Stomach (tissue), 9 donors: ENCODE measurements around the gene CCDC157. TPM values are rescaled to one million over a fixed set of nuclear protein-coding genes. Genes with fewer than 3 reads are reported as not detected.

ENCODE experiments used
- DNase-seq, 2 donors: peaks; one replicate each; pipeline versions ENCODE4 v3.0.0 to v3.0.0-alpha.2; 2013 to 2019
- H3K27ac ChIP-seq, 5 donors: fragments of 200-600 bp in 4 of 5; sonication (generic) in 4 of 5; one replicate each; pipeline ENCODE4 v1.5.1; 2013 to 2019; ENCODE audit warnings: mild to moderate bottlenecking in 1 of 5, moderate library complexity in 1 of 5
- H3K27me3 ChIP-seq, 3 donors: fragments of 200-600 bp; sonication (generic); one replicate each; pipeline ENCODE4 v1.5.1; 2017 to 2019; ENCODE audit warnings: mixed run types in 1 of 3
- H3K36me3 ChIP-seq, 4 donors: fragments of 200-600 bp; sonication (generic); 1 replicate in 3 of 4; 2 replicates in 1 of 4; pipeline ENCODE4 v1.5.1; 2016 to 2019
- H3K4me1 ChIP-seq, 4 donors: fragments of 200-600 bp; sonication (generic); one replicate each; pipeline ENCODE4 v1.5.1; 2016 to 2019
- H3K4me3 ChIP-seq, 4 donors: fragments of 200-600 bp; sonication (generic) in 3 of 4; one replicate each; pipeline ENCODE4 v1.5.1; 2016 to 2019; ENCODE audit warnings: mild to moderate bottlenecking in 1 of 4
- H3K9me3 ChIP-seq, 4 donors: fragments of 200-600 bp; sonication (generic); one replicate each; pipeline ENCODE4 v1.5.1; 2016 to 2019
- EP300 ChIP-seq: sonication (generic); formaldehyde crosslinking; IDR thresholded peaks from one replicate; pipeline ENCODE4 v1.6.1; 2017; ENCODE audit warnings: antibody characterized with exemption
- POLR2A ChIP-seq, 4 donors: fragments of 450-650 bp; IDR thresholded peaks; one replicate each; pipeline ENCODE4 v1.6.1; 2016; ENCODE audit warnings: antibody characterized with exemption in 4 of 4, control low read depth in 2 of 4, mild to moderate bottlenecking in 1 of 4, moderate library complexity in 1 of 4
- POLR2AphosphoS5 ChIP-seq, 3 donors: sonication (generic); formaldehyde crosslinking; IDR thresholded peaks; one replicate each; pipeline ENCODE4 v1.6.1; 2016; ENCODE audit warnings: antibody characterized with exemption in 3 of 3
- WGBS, 5 donors: extraction: QIAGEN DNeasy Blood & Tissue Kit in 3 of 5; methylation state at CpG; one replicate each; pipeline versions ENCODE4 v1.1.5 to v1.1.7; 2013 to 2018; 5-methylcytosine and 5-hydroxymethylcytosine counted together
- intact Hi-C: fragments of 100-400 bp; cut with DNase I; formaldehyde crosslinking; loops from one replicate; pipeline ENCODE4 v1.15.1; 2023; ENCODE audit warnings: low total_unique reads
- polyA plus RNA-seq, 3 donors: library from polyadenylated mRNA; stranded (reverse); fragments of 200-250 nt; gene quantifications; one replicate each; pipeline ENCODE4 v1.2.3, GENCODE V29; 2013
- total RNA-seq, 5 donors: library from RNA; depleted of rRNA; stranded (reverse); fragments of >200 nt; gene quantifications; one replicate each; pipeline versions ENCODE4 v1.1.0 to v1.2.3, GENCODE V29; 2014 to 2016
- TF ChIP-seq, protein P1 (sequence below), 7 experiments: fragments of 450-650 bp in 4 of 7; fragments of 200-600 bp in 3 of 7; sonication (generic) in 3 of 7; IDR thresholded peaks; one replicate each; pipeline ENCODE4 v1.5.1; 2016 to 2019; ENCODE audit warnings: antibody characterized with exemption in 7 of 7, control low read depth in 2 of 7, mild to moderate bottlenecking in 1 of 7
- donor health status: healthy with polysubstance abuse.
- donor health status: Bipolar disorder and iron deficiency.
- donor health status: healthy.

CCDC157 gene
- total and polyA plus RNA-seq, 8 donors: 0.73 to 9.0 (median 2.2) TPM; not detected in 1

DNA sequence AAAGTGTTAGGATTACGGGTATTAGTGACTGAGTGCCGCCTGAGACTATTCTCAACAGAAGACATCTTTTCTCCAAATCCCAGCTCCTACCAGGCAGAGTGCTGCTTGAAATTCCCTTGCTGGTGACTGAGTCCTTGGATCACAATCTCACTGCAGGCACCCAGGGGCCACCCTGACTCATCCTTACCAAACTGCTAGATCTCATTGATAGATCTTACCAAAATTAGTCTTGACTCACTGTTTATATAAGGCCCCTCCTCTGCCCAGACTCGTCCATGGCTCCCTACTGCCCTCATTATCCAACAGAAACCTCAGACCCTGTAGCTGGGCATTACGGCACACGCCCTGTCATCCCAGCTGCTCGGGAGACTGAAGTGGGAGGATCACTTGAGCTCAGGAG is 44.8 kb upstream of the CCDC157 start:
- DNase-seq: no peak
- Histone ChIP-seq H3K9me3 (no peaks in the 10 kb centered on the region), H3K27me3 (no peaks in the 10 kb centered on the region), H3K4me1 (peaks cover 75 to 99% (median 93%) of the 10 kb centered on the region in 4 donors), H3K36me3 (peaks cover 0 to 3% (median 0%) of the 10 kb centered on the region in 4 donors), H3K4me3 (peak overlapping the region in 1 of 4 donors; percentile 11), H3K27ac (peak overlapping the region; percentile 86 to 94 (median 87))
- TF ChIP-seq POLR2A (IDR thresholded peaks at IDR 0.05): no peak
- no peak for TF ChIP-seq EP300
- TF ChIP-seq, protein P1, sequence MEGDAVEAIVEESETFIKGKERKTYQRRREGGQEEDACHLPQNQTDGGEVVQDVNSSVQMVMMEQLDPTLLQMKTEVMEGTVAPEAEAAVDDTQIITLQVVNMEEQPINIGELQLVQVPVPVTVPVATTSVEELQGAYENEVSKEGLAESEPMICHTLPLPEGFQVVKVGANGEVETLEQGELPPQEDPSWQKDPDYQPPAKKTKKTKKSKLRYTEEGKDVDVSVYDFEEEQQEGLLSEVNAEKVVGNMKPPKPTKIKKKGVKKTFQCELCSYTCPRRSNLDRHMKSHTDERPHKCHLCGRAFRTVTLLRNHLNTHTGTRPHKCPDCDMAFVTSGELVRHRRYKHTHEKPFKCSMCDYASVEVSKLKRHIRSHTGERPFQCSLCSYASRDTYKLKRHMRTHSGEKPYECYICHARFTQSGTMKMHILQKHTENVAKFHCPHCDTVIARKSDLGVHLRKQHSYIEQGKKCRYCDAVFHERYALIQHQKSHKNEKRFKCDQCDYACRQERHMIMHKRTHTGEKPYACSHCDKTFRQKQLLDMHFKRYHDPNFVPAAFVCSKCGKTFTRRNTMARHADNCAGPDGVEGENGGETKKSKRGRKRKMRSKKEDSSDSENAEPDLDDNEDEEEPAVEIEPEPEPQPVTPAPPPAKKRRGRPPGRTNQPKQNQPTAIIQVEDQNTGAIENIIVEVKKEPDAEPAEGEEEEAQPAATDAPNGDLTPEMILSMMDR (IDR thresholded peaks at IDR 0.05): no peak
- TF ChIP-seq POLR2AphosphoS5 (IDR thresholded peaks at IDR 0.05): no peak
- intact Hi-C loops: no loop called here
- WGBS, 5 donors: 71 to 82% (median 80%) methylated on average over 6 of the region's 6 CpGs

DNA sequence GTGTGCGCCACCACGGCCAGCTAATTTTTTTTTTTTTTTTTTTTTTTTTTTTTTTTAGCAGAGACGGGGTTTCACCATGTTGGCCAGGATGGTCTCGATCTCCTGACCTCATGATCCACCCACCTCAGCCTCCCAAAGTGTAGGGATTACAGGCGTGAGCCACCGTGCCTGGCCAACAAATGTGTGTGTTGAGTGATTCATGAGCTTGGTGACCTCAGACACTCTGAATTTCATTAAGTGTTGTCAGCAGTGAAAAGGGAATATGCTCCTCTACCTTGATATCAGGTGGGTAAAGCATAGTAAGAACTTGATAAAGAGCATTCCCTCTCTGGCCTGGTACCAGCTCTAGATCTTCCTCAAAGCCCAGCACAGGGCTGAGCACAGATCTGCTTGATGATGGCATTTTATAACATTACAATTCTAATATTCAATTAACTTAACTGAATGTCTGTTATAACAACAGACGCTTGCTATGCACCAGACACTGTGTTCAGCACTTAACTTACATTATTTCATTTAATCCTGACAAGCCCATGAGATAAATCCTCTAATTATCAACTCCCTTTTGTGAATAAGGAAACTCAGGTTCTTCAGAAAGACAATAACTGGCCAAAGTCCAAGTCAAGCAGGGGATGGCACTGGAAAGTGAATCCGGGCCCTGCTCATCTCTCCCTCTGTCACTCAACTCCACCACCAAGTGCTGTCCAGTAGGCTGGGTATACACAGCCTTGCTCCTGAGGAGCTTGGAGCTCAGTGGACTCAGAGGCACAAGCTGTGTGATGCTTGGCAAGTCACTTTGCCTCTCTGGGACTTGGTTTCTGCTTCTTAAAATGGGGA is 43.1 kb upstream of the CCDC157 start:
- intact Hi-C loops: no loop called here
- Histone ChIP-seq H3K27me3 (no peaks in the 10 kb centered on the region), H3K27ac (peak overlapping the region in 4 of 5 donors; percentile 4 to 56 (median 48)), H3K36me3 (peaks cover 0 to 10% (median 7%) of the 10 kb centered on the region in 4 donors), H3K9me3 (no peaks in the 10 kb centered on the region), H3K4me1 (peaks cover 73 to 99% (median 93%) of the 10 kb centered on the region in 4 donors), H3K4me3 (no peak overlapping the region)
- no peak for DNase-seq
- WGBS, 5 donors: 69 to 87% (median 85%) methylated on average over 6 to 8 of the region's 8 CpGs
- TF ChIP-seq EP300 (no peak), POLR2A (IDR thresholded peaks at IDR 0.05) (no peak), POLR2AphosphoS5 (IDR thresholded peaks at IDR 0.05) (no peak)
- TF ChIP-seq, protein P1 (IDR thresholded peaks at IDR 0.05): no peak

DNA sequence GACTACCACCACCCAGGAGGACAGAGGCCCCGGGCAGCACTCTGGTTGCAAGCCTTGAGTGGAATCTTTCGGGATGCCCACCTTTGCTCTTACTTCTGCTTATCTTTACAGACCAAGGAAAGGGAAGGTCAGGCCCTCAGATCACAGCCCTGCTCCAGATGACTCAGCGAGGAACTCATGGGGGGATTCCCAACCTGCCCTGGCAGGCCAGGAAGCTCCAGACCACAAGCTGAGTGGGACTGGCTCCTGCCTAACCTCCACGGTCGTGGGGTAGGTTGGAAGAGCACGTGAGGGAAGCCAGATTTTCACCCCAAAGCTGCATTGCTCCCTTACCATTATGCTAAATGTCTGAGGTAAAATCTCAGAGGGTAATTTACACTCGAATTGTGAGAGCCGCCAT is 41.9 kb upstream of the CCDC157 start:
- intact Hi-C loops: no loop called here
- 74 to 81% (median 79%) methylated on average over 8 of the region's 8 CpGs for WGBS, 5 donors
- peaks cover 62 to 99% (median 91%) of the 10 kb centered on the region in 4 donors for H3K4me1 ChIP-seq

DNA sequence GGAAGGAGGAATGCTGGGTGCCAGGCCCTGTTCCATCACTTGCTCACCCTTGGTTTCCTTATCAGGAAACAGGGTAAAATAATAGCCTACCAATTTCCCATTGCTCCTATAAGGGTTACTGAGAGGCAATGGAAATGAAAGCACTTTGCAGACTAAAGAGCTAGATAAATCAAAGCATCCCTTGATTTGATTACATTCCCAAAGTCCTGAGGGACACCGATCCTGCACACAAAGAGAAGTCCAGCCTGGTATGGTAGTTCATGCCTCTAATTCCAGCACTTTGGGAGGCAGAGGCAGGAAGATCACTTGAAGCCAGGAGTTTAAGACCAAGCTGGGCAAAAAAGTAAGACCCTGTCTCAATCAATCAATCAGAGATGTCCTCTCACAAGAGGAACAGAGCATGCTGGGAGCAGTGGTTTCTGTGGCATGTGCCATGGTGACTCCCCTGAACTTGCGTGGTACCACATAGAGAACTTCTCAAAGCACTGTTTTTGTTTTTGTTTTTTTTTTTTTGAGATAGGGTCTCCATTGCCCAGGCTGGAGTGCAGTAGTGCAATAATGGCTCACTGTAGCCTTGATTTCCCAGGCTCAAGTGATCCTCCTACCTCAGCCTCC is 40.7 kb upstream of the CCDC157 start:
- intact Hi-C loops: no loop called here
- TF ChIP-seq, protein P1 (IDR thresholded peaks at IDR 0.05): no peak
- TF ChIP-seq POLR2A (IDR thresholded peaks at IDR 0.05) (no peak), EP300 (no peak), POLR2AphosphoS5 (IDR thresholded peaks at IDR 0.05) (no peak)
- Histone ChIP-seq H3K9me3 (no peaks in the 10 kb centered on the region), H3K27ac (peak overlapping the region in 3 of 5 donors; percentile 12 to 37 (median 30)), H3K4me1 (peaks cover 62 to 99% (median 85%) of the 10 kb centered on the region in 4 donors), H3K4me3 (no peak overlapping the region), H3K36me3 (peaks cover 15 to 29% (median 24%) of the 10 kb centered on the region in 4 donors), H3K27me3 (no peaks in the 10 kb centered on the region)
- 79 to 86% (median 82%) methylated on average over 2 of the region's 2 CpGs for WGBS, 5 donors
- DNase-seq: no peak

More for the DNA sequence above, 41.9 kb upstream of the CCDC157 start:
- DNase-seq: no peak
- peaks cover 7 to 20% (median 15%) of the 10 kb centered on the region in 4 donors for H3K36me3 ChIP-seq
- no peaks in the 10 kb centered on the region for H3K9me3 ChIP-seq
- peak overlapping the region in 3 of 5 donors; percentile 30 to 56 (median 37) for H3K27ac ChIP-seq
- H3K4me3 ChIP-seq: no peak overlapping the region
- no peaks in the 10 kb centered on the region for H3K27me3 ChIP-seq
- TF ChIP-seq, protein P1 (IDR thresholded peaks at IDR 0.05): no peak
- no peak for TF ChIP-seq EP300
- TF ChIP-seq POLR2A (IDR thresholded peaks at IDR 0.05): no peak
- TF ChIP-seq POLR2AphosphoS5 (IDR thresholded peaks at IDR 0.05): no peak
